ENCODE results near the gene LRRC10B. TPM values are rescaled to one million over a fixed set of nuclear protein-coding genes. Genes with fewer than 3 reads are reported as not detected.

Gene LRRC10B
- total and polyA plus RNA-seq, 2 of the 8 experiments (the other 6 are each of a cell fraction or from before 2014, with no cell fraction given): 0.47 to 0.71 TPM

GRCh38 chr11:61487342-61488025 is 21.1 kb upstream of the LRRC10B start:
- WGBS, 2 experiments (ENCODE audit: extremely low coverage in 1 of 2, insufficient coverage in 1 of 2, insufficient read length in 1 of 2, insufficient replicate concordance in 2 of 2, low coverage in 1 of 2, low lambda C conversion rate in 2 of 2, missing lambda C conversion rate in 1 of 2): 95% methylated on average over 4 of the region's 4 CpGs; no CpG with 5 or more reads in 1 of the 2 experiments
- no peak overlapping the region for H4K5ac ChIP-seq (ENCODE audit: insufficient read length, low read depth, low read length)
- DNase-seq (ENCODE audit: low read depth in 1 of 2, low spot score in 2 of 2) (no peak), FAIRE-seq (no peak)
- no peak overlapping the region for H3K4me3 ChIP-seq (ENCODE audit: extremely low read depth in 1 of 4, insufficient read depth in 2 of 4, low read depth in 3 of 4, low read length in 4 of 4)
- ChIA-PET POLR2A (ENCODE audit: partially characterized antibody) (interaction anchor here (1.0 to 1.5 kb wide), 2 partner anchors 30 to 58 kb away, joined by 3 to 4 read pairs; partner anchors contain the start of genes CPSF7 and SDHAF2), CTCF (ENCODE audit: partially characterized antibody) (interaction anchor here (0.8 to 57.8 kb wide), 6 partner anchors 10 to 151 kb away, joined by 3 to 2106 read pairs (median 9); partner anchors contain the start of gene LRRC10B)
- no peaks in the 10 kb centered on the region; a peak in 1 of 8 replicates for H3K36me3 ChIP-seq (ENCODE audit: control insufficient read depth in 2 of 4, insufficient read depth in 4 of 4, low read length in 3 of 4)
- no peak overlapping the region for H2BK120ac ChIP-seq (replicated peaks; ENCODE audit: low read depth, low read length)
- H4K8ac ChIP-seq (ENCODE audit: extremely low read depth, insufficient read depth, low read length): no peak overlapping the region
- no peak overlapping the region for H3K4ac ChIP-seq (replicated peaks; ENCODE audit: insufficient read length, low read depth, low read length)
- no peak overlapping the region; the same call in 1 of the 2 replicates for H2BK20ac ChIP-seq (ENCODE audit: low read length)
- no peak overlapping the region for H3K23ac ChIP-seq (ENCODE audit: insufficient read length)
- no peaks in the 10 kb centered on the region; the same call in 1 of the 2 replicates for H3K23me2 ChIP-seq (ENCODE audit: low read depth, low read length)
- H2BK5ac ChIP-seq (ENCODE audit: low read depth, low read length): no peak overlapping the region
- no peak overlapping the region for H3K27ac ChIP-seq (ENCODE audit: low read depth, low read length)
- no peak overlapping the region for H3K4me2 ChIP-seq (ENCODE audit: insufficient read depth in 1 of 2, low read depth in 2 of 2, low read length in 2 of 2)
- H2BK12ac ChIP-seq (ENCODE audit: low read depth, low read length): no peak overlapping the region
- peak overlapping the region; percentile 65 for H2BK15ac ChIP-seq (ENCODE audit: low read length)
- peak overlapping the region; percentile 72 for H4K91ac ChIP-seq (replicated peaks; ENCODE audit: insufficient read length, low read length)
- H3K79me1 ChIP-seq (ENCODE audit: low read depth, low read length): no peaks in the 10 kb centered on the region
- no peak overlapping the region for H3K9ac ChIP-seq (replicated peaks in 1 of 4; ENCODE audit: extremely low read depth in 1 of 4, low read depth in 3 of 4, low read length in 3 of 4)
- no peaks in the 10 kb centered on the region for H3K9me3 ChIP-seq (ENCODE audit: insufficient read depth in 2 of 2, low read depth in 1 of 2, low read length in 1 of 2)
- 0 out of 7 replicates have a peak, but pooled peaks cover 0 to 2% (median 0%) of the 10 kb centered on the region in 4 experiments for H3K27me3 ChIP-seq (replicated peaks in 1 of 4; ENCODE audit: control insufficient read depth in 3 of 4, extremely low read depth in 1 of 4, insufficient read depth in 3 of 4, low read length in 3 of 4)
- no peak overlapping the region for H3K18ac ChIP-seq (ENCODE audit: extremely low read depth, low read length)
- peaks cover 0 to 2% of the 10 kb centered on the region in 2 experiments for H4K20me1 ChIP-seq (replicated peaks in 1 of 2; ENCODE audit: control insufficient read depth in 1 of 2, insufficient read depth in 2 of 2, low read length in 2 of 2)
- H3K14ac ChIP-seq (ENCODE audit: insufficient read length): no peak overlapping the region
- no peaks in the 10 kb centered on the region for H3K79me2 ChIP-seq (ENCODE audit: control insufficient read depth in 1 of 2, insufficient read depth in 2 of 2, low read length in 2 of 2)
- no peak overlapping the region for H2AK5ac ChIP-seq (ENCODE audit: low read depth, low read length)
- H3K56ac ChIP-seq (replicated peaks; ENCODE audit: insufficient read length, low read depth, low read length): no peak overlapping the region
- H2AFZ ChIP-seq (ENCODE audit: low read length): no peak overlapping the region
- H3K4me1 ChIP-seq (replicated peaks in 1 of 4; ENCODE audit: control insufficient read depth in 3 of 4, insufficient read depth in 4 of 4, low read length in 3 of 4): peaks cover 0 to 23% (median 17%) of the 10 kb centered on the region in 4 experiments; a peak in 6 of 7 replicates
- TF ChIP-seq RBBP5 (IDR thresholded peaks at IDR 0.05; ENCODE audit: borderline replicate concordance, low read depth, low read length) (no peak), BACH1 (IDR thresholded peaks at IDR 0.05; ENCODE audit: low read length) (no peak), SIX5 (IDR thresholded peaks at IDR 0.05; ENCODE audit: low read depth, low read length) (no peak), EP300 (IDR thresholded peaks at IDR 0.05; ENCODE audit: borderline replicate concordance in 1 of 2, low read depth in 2 of 2, low read length in 2 of 2) (no peak), MAX (IDR thresholded peaks at IDR 0.05) (no peak), KDM5A (IDR thresholded peaks at IDR 0.05; ENCODE audit: low read length) (no peak), SUZ12 (IDR thresholded peaks at IDR 0.05; ENCODE audit: low read length) (no peak), ZNF274 (IDR thresholded peaks at IDR 0.05; ENCODE audit: borderline replicate concordance, extremely low read depth, low read length) (no peak), CEBPB (IDR thresholded peaks at IDR 0.05; ENCODE audit: low read depth, low read length) (no peak), SP1 (IDR thresholded peaks at IDR 0.05; ENCODE audit: low read depth, low read length) (no peak), SIRT6 (IDR thresholded peaks at IDR 0.05; ENCODE audit: low read length) (no peak), KDM4A (IDR thresholded peaks at IDR 0.05; ENCODE audit: low read depth, low read length, severe bottlenecking) (no peak), JUND (IDR thresholded peaks at IDR 0.05; ENCODE audit: low read length) (no peak)
